Kidney (tissue), 14 donors: ENCODE results near the gene TMEM18. TPM values are rescaled to one million over a fixed set of nuclear protein-coding genes. Genes with fewer than 3 reads are reported as not detected.
A peak's percentile ranks its signal among the peaks of the same experiment; 100 is the strongest.
"Not testable (repeated sequence)": the region's sequence is repeated elsewhere in the genome, so short reads cannot be mapped to it uniquely, and the experiment has no call there.

Experiments used
- DNase-seq, 5 donors: peaks; one replicate each; pipeline ENCODE4 v3.0.0-alpha.2; 2013 to 2020
- FAIRE-seq: peaks from 2 replicates; lab custom pipeline; 2012; peaks lifted over from hg19 to GRCh38; lab: Jason Lieb, UNC
- H3K27ac ChIP-seq, 2 donors: one replicate each; pipeline ENCODE4 v1.7.0; 2013; ENCODE audit warnings: low read depth in 2 of 2, low read length in 2 of 2, inconsistent platforms in 1 of 2
- H3K27me3 ChIP-seq: one replicate; pipeline ENCODE4 v1.7.1; 2013; ENCODE audit warnings: low read length, inconsistent platforms; ENCODE audit not compliant: control insufficient read depth, insufficient read depth
- H3K36me3 ChIP-seq, 3 donors: one replicate each; pipeline versions ENCODE4 v1.7.0 to v1.7.1; 2013; ENCODE audit warnings: low read length in 3 of 3, control low read depth in 1 of 3, inconsistent platforms in 1 of 3; ENCODE audit not compliant: insufficient read depth in 3 of 3, control insufficient read depth in 2 of 3
- H3K4me1 ChIP-seq, 3 donors: one replicate each; pipeline versions ENCODE4 v1.7.0 to v1.7.1; 2013; ENCODE audit warnings: low read length in 3 of 3, inconsistent platforms in 1 of 3, low read depth in 1 of 3; ENCODE audit not compliant: control insufficient read depth in 2 of 3, insufficient read depth in 2 of 3
- H3K4me3 ChIP-seq, 3 donors: one replicate each; pipeline versions ENCODE4 v1.7.0 to v1.8.1; 2013; ENCODE audit warnings: low read length in 3 of 3, control low read depth in 1 of 3, inconsistent platforms in 1 of 3
- H3K9ac ChIP-seq, 3 donors: one replicate each; pipeline versions ENCODE4 v1.7.0 to v1.7.1; 2013; ENCODE audit warnings: low read length in 3 of 3, control low read depth in 1 of 3, inconsistent platforms in 1 of 3
- H3K9me3 ChIP-seq, 3 donors: one replicate each; pipeline versions ENCODE4 v1.7.0 to v1.7.1; 2013; ENCODE audit warnings: low read length in 3 of 3, control low read depth in 1 of 3, inconsistent platforms in 1 of 3; ENCODE audit not compliant: control insufficient read depth in 2 of 3, insufficient read depth in 1 of 3
- CTCF ChIP-seq: IDR thresholded peaks from 3 replicates; pipeline ENCODE4 v1.5.1; 2012; ENCODE audit warnings: mild to moderate bottlenecking, moderate library complexity, borderline replicate concordance; ENCODE audit not compliant: insufficient read depth; ENCODE audit errors: extremely low read depth
- intact Hi-C: fragments of 100-400 bp; cut with DNase I; formaldehyde crosslinking; loops from one replicate; pipeline ENCODE4 v1.11.1; 2022
- polyA plus RNA-seq: library from polyadenylated mRNA; stranded (reverse); fragments of 350-450 nt; fragmentation: Illumina TruSeq; extraction: RNeasy Lipid Tissue Mini Kit (QIAGEN cat#74804); gene quantifications from one replicate; pipeline ENCODE4 v1.2.3, GENCODE V29; 2014; ENCODE audit warnings: low read depth, low replicate concordance; ENCODE audit not compliant: insufficient read depth
- total RNA-seq: library from RNA; stranded (reverse); fragmentation: NEBNext Ultra II Directional; extraction: Animal tissue kit (Norgen Biotek cat#: 25700); gene quantifications from one replicate; pipeline ENCODE4 v1.2.1, GENCODE V29; 2021
- donor health status: control.
- donor health status: control.
- donor health status: control.
- donor health status: control.
- donor health status: control.
- donor health status: DM: yes; HTN: yes; CAD: no.
- donor health status: Normal renal cell carcinoma (clear cell type).

The TMEM18 gene
- total and polyA plus RNA-seq, 2 donors from 2014 or later: 24.0 to 29.7 TPM

DNA sequence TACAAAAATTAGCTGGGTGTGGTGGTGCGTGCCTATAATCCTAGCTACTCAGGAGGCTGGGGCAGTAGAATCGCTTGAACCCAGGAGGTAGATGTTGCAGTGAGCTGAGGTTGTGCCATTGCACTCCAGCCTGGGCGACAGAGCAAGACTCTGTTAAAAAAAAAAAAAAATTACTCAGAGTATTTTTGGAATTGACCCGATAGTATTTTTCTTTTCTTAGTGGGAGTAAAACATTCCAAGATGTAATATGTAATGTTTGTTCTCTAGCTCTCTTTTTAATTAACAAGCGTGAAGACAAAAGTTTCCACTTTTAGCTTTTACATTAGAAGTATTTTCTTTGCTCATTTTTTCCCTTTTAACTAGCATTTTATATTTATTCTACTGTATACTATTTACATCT, 12.0 kb upstream of the TMEM18 start:
- Histone ChIP-seq H3K4me3 (no peak overlapping the region), H3K36me3 (no peaks in the 10 kb centered on the region), H3K9ac (no peak overlapping the region), H3K9me3 (peaks cover 0 to 4% (median 0%) of the 10 kb centered on the region in 3 donors), H3K4me1 (no peaks in the 10 kb centered on the region), H3K27me3 (no peaks in the 10 kb centered on the region), H3K27ac (no peak overlapping the region)
- DNase-seq: peak in 1 of 5 donors; percentile 61
- no peak for FAIRE-seq
- no peak for TF ChIP-seq CTCF
- intact Hi-C loops: no loop called here

- H3K36me3 ChIP-seq: no peaks in the 10 kb centered on the region
- DNase-seq (no peak), FAIRE-seq (no peak)
- H3K9me3 ChIP-seq: peaks cover 0 to 4% (median 0%) of the 10 kb centered on the region in 3 donors
- H3K27me3 ChIP-seq: no peaks in the 10 kb centered on the region
- no peak for TF ChIP-seq CTCF
- H3K27ac ChIP-seq: no peak overlapping the region
- H3K9ac ChIP-seq: no peak overlapping the region
- no peak overlapping the region for H3K4me3 ChIP-seq
- intact Hi-C loops: no loop called here
- H3K4me1 ChIP-seq: no peaks in the 10 kb centered on the region
Observed at GRCh38 chr2:688504-689076, 11.4 kb upstream of the TMEM18 start.

DNA sequence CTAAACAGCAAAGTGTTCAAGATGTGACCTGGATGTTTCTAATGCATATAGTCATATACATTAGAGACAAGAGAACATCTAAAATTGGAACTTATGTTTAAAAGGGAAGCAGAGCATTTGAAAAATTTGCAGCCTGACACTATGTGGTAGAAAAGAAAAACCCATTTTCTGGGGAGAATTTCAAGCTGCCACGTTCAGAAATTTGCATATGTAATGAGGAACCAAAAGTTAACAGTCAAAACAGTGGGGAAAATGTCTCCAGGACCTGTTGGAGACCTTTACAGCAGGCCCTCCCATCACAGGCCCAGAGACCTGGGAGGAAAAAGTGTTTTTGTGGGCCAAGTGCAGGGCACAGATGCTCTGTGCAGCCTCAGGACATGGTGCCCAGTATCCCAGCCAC, 8.2 kb upstream of the TMEM18 start:
- no peak for FAIRE-seq
- Histone ChIP-seq H3K4me1 (no peaks in the 10 kb centered on the region), H3K27ac (no peak overlapping the region), H3K4me3 (no peak overlapping the region), H3K36me3 (no peaks in the 10 kb centered on the region), H3K27me3 (no peaks in the 10 kb centered on the region), H3K9ac (no peak overlapping the region), H3K9me3 (peaks cover 0 to 4% (median 0%) of the 10 kb centered on the region in 3 donors)
- no peak for TF ChIP-seq CTCF
- DNase-seq: no peak
- intact Hi-C loops: no loop called here

- intact Hi-C loops, FAIRE-seq: not testable (repeated sequence)
Observed at GRCh38 chr2:684913-685312, 7.7 kb upstream of the TMEM18 start.

More at GRCh38 chr2:684913-685312, 7.7 kb upstream of the TMEM18 start:
- not testable (repeated sequence) for H3K27me3 ChIP-seq, H3K4me3 ChIP-seq, H3K4me1 ChIP-seq, H3K27ac ChIP-seq, DNase-seq, H3K36me3 ChIP-seq, H3K9ac ChIP-seq, H3K9me3 ChIP-seq
